ENCODE results near the gene PDE8A.

PDE8A gene

DNA sequence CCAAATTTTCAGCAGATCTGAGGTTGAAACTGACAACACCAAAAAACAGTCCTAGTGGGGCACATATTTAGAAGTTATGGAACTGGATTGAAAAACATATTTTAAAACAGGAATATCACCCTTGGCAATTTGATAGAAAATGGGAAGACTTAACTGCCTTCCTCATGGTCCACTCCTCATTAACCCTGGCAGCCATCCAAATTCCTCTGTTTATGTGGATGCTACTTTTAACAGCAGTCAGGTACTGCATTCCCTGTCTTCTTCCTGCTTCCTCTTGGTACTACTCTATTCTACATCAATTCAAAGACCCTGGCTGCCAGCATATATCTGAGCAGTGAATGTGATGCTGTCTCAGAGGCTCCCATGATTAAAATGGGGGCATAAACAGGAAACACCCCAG lies 54.3 kb downstream of the PDE8A start:
- DNase-seq: peak in 2 of 3 experiments; percentile 15 to 59

DNA sequence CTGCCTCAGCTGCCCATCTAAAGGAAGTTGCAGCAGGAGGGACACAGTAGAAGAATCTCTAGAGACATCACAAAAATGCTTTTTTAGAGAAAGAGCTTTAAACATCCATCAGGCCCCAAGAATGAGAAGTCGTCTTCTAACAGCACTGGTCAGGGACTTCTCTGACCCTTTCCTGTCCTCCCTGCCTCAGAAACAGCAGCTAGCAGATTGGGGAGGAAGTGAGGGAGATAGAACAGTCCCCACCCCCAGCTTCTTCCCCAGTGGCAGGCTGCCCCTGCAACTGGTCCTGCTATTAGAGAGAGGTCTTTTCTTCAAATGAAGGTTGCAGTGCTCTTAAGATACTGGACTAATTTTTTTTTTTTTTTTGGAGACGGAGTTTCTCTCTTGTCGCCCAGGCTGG lies 55.1 kb downstream of the PDE8A start:
- DNase-seq: no peak

DNA sequence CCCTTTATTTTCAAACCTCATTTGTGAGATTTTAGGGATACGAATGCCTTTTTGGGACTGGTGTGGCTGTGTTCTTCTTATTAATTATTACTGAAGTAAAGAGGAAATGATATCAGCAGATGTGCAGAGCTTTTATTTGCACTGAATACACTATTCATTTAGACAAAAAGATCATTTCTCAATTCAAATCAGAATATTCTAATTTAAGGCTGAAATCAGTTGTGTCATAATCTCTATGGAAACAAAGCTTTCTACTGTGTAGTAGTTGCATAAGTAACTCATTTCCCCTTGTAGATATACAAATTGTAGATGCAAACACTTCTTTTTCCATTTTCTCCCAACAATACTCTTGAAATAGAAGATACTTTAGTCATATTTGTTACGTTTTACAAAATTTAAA lies 56.0 kb downstream of the PDE8A start:
- no peak for DNase-seq

DNA sequence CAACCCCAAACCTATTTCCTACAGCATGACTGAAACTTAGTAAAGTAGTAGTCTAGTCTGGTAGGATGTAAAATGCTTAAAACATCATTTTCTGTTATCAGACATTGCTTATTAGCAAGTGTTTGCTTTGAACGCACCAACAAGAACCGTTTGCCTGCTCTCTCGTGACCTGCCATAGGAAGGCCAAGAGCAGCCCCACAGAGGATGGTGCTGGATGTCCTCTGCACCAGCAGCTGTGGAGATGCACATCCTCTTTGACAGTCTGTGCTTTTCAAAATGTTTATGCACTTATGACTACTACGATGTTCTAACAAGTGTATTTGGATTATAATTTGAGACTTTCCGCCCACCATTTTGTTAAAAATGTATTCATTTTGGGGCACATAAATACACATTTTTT lies 59.6 kb downstream of the PDE8A start:
- DNase-seq: no peak

DNA sequence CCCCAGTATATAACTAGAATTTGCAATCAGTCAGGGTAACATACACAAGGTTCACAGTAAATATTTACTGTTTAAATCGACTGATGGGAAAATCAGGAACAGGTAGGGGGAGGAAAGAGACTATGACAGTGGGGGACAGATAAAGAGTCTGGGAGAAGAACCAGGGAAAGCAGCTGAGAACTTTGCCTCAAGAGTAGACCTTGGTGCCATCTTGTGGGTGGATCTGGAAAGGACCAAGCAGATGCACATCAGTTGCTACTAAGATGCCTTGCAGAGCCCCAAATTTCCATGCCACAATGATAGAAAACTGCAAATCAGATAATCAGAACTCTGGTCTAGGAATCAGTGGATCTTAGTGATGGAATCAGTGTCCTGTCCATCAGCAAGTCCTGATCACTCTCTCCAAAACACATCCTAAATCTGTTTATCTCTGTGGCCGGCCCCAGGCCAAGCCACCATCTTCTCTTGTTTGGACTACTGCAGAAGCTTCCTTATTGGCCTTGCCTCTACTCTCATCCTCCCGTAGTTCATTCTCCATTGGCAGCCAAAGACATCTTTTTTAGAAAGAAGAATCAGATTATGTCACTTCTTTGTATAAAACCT lies 62.7 kb downstream of the PDE8A start:
- peak; percentile 11 to 81 (median 56) for DNase-seq

DNA sequence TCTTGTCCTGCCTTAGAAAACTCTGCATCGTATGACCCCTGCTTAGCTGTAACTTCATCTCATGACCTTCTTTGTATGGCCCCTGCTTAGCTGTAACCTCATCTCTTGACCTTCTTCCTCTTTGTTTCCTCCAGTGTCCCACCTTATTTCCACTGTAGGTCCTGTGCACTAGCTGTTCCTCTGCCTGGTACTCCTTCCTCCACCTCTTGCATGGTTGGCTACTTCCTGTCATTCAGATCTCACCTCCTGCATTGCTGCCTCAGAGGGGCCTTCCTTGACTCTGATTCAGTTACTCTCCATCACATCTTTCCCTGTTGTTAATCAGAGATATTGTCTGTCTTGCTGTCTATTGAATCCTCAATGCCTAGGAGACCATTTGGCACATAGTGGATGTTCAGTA lies 63.2 kb downstream of the PDE8A start:
- no peak for DNase-seq

DNA sequence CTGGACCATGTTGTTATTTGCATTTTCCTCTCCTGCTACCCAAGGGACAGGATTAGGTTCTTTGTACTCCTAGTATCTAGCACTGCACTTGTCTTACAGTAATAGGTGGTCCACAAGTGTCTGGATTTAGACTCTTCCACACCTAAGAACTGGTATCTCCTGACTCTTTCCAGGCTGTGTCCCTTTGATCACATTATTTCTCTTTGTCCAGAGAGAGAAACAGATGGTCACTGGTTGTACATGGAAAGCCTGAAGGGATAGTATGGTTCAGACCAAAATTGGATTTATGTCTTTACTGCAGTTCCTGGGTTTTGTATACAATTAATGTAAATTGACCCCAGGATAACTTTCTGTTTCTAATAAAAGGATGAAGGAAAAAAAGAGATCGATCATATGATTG lies 64.0 kb downstream of the PDE8A start:
- DNase-seq: no peak

DNA sequence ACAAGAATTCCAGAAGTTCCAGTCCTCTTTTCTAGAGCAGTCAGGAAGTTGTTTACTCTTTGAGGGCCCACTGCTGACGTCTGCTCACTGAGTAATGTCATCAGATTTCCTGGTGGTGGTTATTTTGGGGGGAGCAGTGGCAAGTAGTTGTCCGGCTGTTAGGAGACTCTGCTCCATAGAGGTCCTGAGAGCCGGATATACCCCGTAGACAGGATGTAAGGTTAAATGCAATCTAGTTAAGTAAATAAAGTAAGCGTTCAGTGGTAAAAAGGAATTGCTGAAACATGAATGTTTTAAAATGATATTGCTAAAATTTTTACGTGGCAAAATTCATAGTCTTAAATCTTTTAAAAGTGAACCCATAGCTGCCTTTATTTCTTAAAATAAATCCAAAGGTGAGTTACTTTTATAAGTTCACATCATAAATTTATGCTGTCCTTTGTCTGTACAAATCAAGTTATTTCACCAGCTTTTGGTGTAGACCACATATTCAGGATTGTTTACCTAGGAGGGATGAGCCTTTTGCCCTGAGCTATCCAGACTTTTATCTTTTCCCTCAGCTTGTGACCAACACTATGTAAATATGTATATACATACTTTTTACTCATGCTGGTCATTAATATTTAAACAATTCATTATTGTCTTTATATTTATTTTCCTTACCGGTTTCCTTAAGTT lies 65.8 kb downstream of the PDE8A start:
- peak in 2 of 3 experiments; percentile 38 to 77 for DNase-seq

DNA sequence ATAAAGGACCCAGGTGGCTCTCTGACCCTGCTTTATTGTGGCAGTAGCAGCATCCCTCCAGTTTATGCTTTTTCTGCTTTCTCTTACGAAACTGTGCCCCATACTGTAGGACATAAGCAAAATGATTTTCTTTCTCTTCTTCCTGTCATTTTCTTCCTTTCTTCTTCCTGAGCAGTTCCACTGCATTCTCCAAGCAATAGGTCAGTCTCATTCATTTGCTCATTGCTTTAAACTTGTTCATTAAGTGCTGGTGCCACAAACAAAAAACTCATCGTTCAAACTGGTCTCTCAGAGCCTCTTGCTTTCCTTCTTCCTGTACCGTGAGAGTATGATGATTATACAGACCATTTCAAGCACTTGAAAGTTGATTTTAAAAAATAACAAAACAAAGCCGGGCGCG lies 66.8 kb downstream of the PDE8A start:
- peak in 1 of 3 experiments; percentile 29 for DNase-seq

DNA sequence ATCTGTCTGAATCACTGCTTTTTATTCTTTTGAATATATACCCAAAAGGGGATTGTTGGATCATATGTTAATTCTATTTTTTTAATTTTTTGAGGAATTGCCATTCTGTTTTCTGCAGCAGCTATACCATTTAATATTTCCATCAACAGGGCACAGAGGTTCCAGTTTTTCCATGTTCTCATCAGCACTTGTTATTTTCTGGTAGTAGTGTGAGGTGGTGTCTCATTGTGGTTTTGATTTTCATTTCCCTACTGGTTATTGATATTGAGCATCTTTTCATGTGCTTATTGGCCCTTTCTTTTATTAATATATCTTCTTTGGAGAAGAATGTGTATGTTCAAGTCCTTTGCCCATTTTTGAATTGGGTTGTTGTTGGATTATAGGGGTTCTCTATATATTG lies 68.1 kb downstream of the PDE8A start:
- DNase-seq: no peak

DNA sequence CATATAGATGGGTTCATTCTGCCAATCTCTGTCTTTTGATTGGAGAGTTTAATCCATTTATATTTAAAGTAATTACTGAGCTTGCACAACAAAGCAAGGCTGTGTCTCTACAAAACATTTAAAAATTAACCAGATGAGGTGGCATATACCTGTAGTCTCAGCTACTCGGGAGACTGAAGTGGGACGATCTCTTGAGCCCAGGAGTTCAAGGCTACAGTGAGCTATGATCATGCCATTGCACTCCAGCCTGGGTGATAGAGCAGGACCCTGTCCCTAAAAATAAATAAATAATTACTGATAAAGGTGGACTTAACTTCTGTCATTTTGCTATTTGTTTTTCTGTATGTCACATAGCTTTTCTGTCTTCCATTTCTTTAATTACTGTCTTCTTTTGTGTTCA lies 78.1 kb downstream of the PDE8A start:
- no peak for DNase-seq

DNA sequence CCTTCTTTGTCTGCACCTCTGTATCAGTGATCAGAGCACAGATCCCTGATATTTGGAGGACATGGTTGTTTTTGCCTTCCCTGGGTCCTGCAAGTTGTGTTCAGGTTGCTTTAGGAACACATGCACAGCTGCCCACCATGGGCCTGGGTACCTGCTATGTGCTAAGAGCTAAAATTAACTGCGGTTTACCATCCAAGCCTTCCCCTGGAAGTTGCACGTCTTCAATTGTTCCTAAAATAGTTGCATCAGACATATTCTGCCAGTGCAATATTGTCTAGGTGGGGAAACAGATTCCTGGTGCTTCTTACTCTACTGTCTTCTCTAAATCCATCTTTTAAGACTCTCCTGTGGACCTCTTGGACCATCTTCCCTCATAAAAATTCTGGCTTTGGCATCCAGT lies 80.9 kb downstream of the PDE8A start:
- DNase-seq: no peak

DNA sequence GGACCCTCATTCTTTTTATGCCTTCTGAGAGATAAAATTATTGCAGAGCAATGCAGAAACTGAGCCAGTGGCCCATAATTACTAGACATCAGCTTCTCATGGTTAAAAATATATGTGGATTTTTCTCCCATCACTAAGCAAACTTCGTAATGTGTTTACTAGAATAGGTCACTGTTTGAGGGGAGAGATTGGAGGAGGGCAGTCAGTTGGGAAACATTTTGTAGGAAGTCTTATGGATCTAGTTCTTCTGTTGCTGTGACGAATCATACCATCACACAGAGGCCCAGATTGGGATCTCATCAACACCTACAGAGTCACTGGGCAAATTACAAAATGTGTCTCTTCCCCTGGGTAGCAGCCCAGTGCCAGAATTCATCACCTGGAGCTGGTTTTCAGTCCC lies 81.4 kb downstream of the PDE8A start:
- DNase-seq: no peak

DNA sequence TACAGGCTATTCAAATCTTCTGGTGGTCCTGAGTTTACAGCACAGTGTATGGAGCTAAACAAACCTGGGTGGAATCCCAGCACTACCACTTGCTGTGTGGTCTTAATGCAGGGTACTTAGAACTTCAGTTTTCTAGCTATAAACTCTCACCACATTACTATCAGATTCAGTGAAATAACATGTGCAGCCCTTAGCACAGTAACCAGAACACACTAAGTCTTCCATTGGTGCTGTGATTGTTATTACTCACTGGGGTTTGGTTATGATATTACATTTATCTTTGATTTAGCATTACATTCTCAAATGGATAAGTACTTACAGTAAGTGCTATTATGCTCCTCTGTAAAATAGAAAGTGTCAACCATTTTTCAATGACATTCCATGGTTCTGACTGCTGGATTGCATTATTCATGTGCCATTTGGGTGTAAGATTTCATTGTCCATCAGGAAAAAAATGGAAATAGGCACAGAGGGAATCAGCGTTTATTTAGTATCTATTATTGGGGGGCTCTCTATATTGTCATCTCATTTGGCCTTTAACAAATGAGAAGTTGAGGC lies 81.9 kb downstream of the PDE8A start:
- DNase-seq: no peak

DNA sequence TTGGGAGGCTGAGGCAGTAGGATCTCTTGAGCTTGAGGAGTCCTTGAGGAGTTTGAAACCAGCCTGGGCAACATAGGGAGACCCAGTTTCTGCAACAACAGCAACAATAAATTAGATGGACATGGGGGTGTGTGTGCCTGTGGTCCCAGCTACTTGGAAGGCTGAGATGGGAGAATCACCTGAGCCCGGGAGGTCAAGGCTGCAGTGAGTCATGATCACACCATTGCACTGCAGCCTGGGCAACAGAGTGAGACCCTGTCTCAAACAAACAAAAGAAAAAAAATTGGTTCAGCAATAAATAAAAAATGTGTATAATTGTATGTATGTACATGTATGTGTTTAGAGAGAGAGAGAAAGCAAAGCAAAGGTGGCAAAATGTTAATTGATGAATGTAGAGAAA lies 83.1 kb downstream of the PDE8A start:
- no peak for DNase-seq

DNA sequence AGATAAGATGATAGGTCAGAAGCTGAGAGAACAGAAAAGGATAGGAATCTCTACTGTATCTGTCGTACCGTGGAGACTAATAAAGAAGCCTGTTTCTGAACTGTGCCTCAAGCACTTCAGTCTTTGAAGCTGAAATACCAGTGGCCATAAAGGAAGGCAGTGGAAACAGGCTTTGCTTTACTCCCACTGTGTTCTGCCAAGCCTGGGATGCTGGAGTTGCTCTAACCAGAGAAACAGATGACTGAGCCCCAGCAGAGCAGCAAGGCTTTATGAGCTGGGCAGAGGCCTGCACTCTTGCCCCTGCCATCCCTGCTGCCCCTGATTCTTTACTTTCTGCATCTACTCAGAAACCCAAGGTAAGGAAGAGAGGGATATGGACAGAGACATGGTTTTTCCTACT lies 89.4 kb downstream of the PDE8A start:
- no peak for DNase-seq

DNA sequence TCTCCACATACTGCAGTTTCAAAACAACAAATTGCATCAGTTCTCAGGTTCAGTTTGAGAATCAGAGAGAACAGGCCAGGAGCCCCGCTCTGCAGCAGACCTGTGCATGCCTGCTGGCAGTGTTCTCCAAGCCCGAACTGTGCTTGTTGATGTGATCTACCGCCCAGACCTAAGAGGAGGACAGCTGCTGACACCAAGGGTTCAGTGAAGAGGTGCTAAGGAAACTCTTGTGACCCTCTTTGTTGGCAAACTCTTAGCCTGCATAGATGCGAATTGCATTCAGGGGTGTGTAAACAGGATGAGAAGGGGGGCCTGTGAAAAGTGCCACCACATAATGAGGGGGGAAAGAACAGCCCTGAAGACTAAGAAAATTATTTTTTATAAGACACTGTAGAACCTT lies 89.8 kb downstream of the PDE8A start:
- no peak for DNase-seq

DNA sequence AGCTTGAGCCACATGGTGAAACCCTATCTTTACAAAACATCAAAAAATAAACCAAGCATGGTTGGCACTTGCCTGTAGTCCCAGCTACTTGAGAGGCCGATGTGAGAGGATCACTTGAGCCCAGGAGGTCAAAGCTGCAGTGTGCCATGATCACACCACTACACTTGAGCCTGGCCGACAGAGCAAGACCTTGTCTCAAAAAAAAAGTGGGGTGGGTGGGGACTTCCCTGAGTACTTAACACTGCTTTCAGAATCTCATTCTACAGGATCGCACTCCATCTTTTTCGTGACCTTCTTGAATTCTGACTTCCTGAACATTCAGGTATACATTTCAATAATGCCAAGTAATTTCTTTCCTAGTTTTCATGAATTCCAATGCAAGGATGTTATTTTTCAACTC lies 91.3 kb downstream of the PDE8A start:
- DNase-seq: no peak

DNA sequence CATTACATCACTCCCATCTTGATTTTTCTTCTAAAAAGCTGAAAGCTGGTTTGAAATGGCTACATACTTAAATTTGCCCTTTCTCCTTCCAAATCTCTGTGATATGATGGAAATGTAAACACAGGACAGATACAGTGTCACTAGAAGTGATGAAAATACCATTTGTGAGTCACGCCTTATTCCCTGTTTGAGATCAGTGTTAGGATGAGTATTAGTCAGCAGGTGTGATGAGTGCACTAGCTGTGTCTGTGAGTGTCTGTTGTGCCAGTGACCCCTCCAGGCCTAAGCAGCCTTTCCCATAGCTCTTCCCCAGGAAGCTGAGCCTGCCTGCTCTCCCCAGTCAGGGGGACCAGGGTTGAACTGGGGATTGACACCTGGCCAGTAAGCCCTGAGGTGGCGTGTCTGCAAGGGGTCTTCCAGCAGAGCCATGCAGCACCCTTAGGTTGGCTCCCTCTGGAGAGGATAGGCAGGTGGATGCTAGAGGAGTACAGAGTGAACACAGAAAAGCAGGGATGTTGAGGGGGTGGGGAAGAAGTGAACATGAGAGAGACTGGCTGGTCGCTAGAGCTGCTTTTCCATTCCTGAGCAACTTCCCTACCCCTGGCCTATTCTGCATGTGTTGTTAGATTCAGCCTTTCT lies 92.0 kb downstream of the PDE8A start:
- no peak for DNase-seq

DNA sequence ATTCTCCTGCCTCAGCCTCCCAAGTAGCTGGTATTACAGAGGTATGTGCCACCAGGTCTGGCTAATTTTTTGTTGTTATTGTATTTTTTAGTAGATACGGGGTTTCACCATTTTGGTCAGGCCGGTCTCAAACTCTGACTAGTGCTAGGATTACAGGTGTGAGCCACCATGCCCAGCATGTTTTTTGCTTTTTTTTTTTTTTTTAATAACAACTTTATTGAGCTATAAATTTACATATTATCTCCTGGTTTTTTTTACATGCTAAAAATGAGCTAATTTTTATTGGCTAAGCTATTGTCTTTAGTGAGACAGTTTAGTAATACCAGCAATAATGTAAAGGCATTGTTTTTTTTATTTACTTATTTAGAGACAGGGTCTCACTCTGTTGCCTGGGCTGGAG lies 105.2 kb downstream of the PDE8A start:
- no peak for DNase-seq

DNA sequence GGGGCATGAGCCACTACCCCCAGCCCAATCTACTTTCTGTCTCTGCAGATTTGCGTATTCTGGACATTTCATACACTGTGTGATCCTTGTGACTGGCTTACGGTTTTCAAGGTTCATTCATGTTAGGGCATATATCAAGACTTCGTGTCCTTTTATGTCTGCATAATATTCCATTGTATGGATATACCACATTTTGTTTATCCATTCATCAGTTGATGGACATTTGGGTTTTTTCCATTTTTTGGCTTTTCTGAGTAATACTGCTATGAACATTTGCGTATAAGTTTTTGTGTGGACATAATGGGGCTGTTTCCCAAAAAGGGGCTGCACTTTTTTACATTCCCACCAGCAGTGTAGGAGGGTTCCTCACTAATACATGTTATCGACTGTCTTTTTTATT lies 106.6 kb downstream of the PDE8A start:
- DNase-seq: no peak

DNA sequence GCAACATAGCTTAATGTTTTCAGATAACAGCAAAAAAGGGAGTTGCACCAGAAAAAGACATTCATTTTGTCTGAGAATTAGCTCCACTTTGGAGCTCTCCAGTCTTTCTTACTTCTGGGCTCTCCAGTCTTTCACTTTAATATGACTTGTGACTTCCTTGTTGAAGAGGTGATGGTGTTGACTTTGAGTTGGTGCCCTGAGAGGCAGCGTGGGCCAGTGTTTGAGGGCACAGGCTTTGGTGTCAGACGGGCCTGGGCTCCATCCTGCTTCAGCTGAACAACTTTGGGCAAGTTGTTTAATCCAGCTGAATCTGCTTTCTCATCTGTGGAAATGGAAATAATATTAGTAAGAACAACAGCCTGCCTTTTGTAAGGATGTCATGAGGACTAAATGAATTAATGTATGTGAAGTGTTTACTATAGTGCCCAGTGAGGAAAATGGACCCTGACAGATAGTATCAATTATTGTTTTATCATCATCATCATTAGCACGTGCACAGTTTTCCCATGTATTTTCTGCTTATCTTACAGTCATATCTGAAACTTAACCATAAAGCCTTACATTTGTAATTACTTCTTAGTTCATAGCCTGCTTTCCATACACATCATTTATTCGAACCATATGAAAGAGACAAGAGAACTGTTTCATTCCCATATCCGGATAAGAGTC lies 108.4 kb downstream of the PDE8A start:
- DNase-seq: no peak

DNA sequence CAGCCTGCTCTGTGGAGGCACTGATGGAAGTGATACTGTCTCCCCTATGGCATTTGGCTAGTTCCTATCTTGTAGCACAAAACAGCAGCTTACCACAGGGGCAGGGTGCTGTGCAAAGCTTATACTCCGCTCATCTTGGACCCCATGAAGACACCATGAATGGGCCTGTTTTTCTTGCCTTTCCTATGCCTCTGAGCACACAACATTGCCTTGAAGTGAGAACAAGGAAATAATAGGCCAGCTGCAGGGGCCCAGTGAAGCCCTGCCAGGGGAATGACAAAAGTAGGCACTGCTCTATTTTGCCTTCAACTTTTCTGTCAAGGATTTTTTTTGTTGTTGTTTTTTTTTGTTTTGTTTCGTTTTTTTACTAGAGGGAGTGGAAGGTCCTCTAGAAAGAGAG lies 110.3 kb downstream of the PDE8A start:
- no peak for DNase-seq

DNA sequence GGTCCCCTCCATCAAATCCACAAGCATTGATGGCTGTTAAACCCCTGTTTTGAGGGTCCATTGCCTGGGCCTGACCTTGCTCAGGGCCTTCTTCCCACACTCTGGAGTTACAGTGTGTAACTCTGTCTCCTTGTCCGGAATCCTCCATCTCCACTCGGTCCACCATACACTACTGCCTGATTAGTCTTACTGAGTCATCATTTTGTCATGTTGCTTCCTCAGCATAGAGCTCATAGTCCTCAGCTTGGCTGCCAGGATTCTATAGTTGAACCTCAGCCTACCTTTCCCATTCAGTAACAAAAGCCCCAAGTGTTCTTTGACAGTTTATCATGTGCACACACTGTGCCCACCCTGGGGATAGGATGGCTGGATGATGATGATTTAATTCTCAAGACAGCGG lies 113.0 kb downstream of the PDE8A start:
- DNase-seq: no peak

Measured in NCI-H1417 (cell line).